Mucosa of descending colon (tissue), 3 donors: Measurements from ENCODE around the gene ANKRD33B. TPM values are rescaled to one million over a fixed set of nuclear protein-coding genes. Genes with fewer than 3 reads are reported as not detected.
A peak's percentile ranks its signal among the peaks of the same experiment; 100 is the strongest.

Experiments used
- ATAC-seq: fragments of 200-7000 bp; cut with Tn5 transposase; one replicate; pipeline ENCODE4 v1.9.1; 2020; ENCODE audit warnings: mild to moderate bottlenecking, moderate library complexity
- DNase-seq, 3 donors: peaks; one replicate each; pipeline ENCODE4 v3.0.0-alpha.2; 2020
- H3K36me3 ChIP-seq: fragments of 200-600 bp; one replicate; pipeline ENCODE4 v1.8.0; 2021; ENCODE audit warnings: low read depth, mild to moderate bottlenecking
- H3K4me1 ChIP-seq: fragments of 200-600 bp; one replicate; pipeline ENCODE4 v1.8.0; 2021; ENCODE audit warnings: low read depth, mild to moderate bottlenecking
- H3K4me3 ChIP-seq: fragments of 200-600 bp; one replicate; pipeline ENCODE4 v1.8.0; 2021; ENCODE audit warnings: mild to moderate bottlenecking
- H3K9me3 ChIP-seq: fragments of 200-600 bp; one replicate; pipeline ENCODE4 v1.8.0; 2021; ENCODE audit warnings: mild to moderate bottlenecking
- intact Hi-C, 2 donors: fragments of 100-400 bp; cut with DNase I in 1 of 2; cut with micrococcal nuclease in 1 of 2; formaldehyde crosslinking; loops; one replicate each; pipeline versions ENCODE4 v1.11.0 to v1.11.1; 2022; cut with DNase I, micrococcal nuclease
- total RNA-seq, 3 donors: library from RNA; stranded (reverse); fragmentation: NEBNext Ultra II Directional in 2 of 3; extraction: Animal tissue kit (Norgen Biotek cat#: 25700) in 2 of 3; gene quantifications; one replicate each; pipeline versions ENCODE4 v1.2.1 to v1.2.4, GENCODE V29; 2021 to 2023
- TF ChIP-seq, protein P1 (sequence below): fragments of 200-600 bp; IDR thresholded peaks from one replicate; pipeline ENCODE4 v1.8.0; 2022; ENCODE audit warnings: antibody characterized with exemption, mild to moderate bottlenecking
- donor health status: DM: no; HTN: no; CAD: no; lungs with moderate emphysema.
- donor health status: DM: no; HTN: no; CAD: no.
- donor health status: DM: no; HTN: yes; CAD: no.

Gene ANKRD33B
- total RNA-seq, 3 donors from 2014 or later = 0.96 to 3.3 (median 1.7) TPM

DNA sequence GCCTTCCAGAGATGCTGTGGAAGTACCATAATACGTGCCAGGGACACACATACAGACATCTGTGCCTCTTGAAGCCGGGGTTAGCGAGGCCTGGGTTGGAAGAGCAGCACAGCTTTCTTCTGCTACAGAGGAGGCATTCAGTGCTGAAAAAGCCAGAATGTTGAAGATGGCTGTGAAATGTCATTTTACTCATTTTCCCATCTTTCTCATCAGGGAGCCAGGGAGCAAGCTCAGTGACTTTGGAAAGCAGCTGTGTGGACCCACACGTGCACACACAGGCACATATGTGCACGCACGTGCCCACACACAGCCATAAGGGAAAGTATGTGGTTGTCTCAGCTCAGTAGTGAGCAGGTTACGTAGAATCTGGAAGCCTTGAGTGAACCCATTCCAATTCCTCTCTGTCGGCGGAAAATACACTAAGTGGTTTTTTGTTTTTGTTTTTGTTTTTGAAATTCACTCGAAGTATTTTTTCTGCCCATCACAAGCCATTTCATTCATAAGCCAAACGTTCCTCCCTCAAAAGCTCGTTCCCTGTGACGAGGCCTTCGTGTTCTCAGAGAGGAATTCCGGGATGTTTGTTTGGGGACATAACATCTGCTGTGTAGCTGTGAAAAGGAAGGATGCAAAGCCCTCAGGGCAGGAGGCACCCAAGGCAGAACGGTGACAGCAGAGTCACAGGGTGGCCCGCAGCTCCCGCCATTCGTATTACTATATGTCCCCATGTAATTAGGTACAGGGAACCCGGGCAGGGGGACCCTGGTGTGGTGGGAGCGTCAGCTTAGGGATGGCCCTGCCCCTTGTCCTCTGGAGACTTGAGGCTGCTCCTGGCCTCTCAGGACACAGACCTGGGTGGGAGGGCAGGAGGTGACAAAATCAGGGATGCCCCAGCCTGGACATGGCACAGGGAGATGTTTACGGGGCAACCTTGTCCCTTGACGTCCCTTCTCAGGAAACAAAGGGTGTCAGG lies 29.0 kb upstream of the ANKRD33B start:
- intact Hi-C loops = no loop called here
- TF ChIP-seq, protein P1, sequence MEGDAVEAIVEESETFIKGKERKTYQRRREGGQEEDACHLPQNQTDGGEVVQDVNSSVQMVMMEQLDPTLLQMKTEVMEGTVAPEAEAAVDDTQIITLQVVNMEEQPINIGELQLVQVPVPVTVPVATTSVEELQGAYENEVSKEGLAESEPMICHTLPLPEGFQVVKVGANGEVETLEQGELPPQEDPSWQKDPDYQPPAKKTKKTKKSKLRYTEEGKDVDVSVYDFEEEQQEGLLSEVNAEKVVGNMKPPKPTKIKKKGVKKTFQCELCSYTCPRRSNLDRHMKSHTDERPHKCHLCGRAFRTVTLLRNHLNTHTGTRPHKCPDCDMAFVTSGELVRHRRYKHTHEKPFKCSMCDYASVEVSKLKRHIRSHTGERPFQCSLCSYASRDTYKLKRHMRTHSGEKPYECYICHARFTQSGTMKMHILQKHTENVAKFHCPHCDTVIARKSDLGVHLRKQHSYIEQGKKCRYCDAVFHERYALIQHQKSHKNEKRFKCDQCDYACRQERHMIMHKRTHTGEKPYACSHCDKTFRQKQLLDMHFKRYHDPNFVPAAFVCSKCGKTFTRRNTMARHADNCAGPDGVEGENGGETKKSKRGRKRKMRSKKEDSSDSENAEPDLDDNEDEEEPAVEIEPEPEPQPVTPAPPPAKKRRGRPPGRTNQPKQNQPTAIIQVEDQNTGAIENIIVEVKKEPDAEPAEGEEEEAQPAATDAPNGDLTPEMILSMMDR = no peak
- Histone ChIP-seq H3K36me3 (no peaks in the 10 kb centered on the region), H3K9me3 (no peaks in the 10 kb centered on the region), H3K4me1 (no peaks in the 10 kb centered on the region), H3K4me3 (no peak overlapping the region)
- no peak for ATAC-seq
- no peak for DNase-seq

- no peaks in the 10 kb centered on the region for H3K4me1 ChIP-seq
- TF ChIP-seq, protein P1 = no peak
- no peaks in the 10 kb centered on the region for H3K36me3 ChIP-seq
- intact Hi-C loops = no loop called here
- no peaks in the 10 kb centered on the region for H3K9me3 ChIP-seq
- DNase-seq = no peak
- ATAC-seq = no peak
- H3K4me3 ChIP-seq = no peak overlapping the region
Observed at GRCh38 chr5:10536511-10536910, 27.4 kb upstream of the ANKRD33B start.

- H3K36me3 ChIP-seq = no peaks in the 10 kb centered on the region
- H3K9me3 ChIP-seq = no peaks in the 10 kb centered on the region
- no peaks in the 10 kb centered on the region for H3K4me1 ChIP-seq
- ATAC-seq = no peak
- intact Hi-C loops = no loop called here
- no peak overlapping the region for H3K4me3 ChIP-seq
- TF ChIP-seq, protein P1 = no peak
- no peak for DNase-seq
Observed at GRCh38 chr5:10536931-10537579, 26.8 kb upstream of the ANKRD33B start.

DNA sequence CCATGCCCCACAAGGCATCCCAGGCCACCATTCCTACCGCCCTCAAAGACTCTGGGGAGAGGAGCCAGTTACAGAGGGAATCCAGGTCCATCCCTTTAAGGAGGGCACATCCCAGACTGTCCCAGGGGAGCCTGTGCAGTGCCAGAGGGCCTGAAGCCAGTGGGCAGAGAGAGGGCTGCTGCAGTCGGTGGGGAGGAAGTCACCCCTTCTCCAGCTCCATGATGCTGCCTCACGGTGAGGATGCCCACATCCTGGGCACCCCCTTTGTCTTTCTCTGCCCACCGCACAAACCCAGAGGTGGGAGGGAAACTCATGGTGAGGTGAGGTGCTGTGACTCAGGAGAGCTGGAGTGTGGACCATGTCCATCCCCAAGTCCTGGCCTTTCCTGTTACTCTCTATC lies 26.2 kb upstream of the ANKRD33B start:
- no peak for DNase-seq
- no peaks in the 10 kb centered on the region for H3K4me1 ChIP-seq
- TF ChIP-seq, protein P1 = no peak
- H3K4me3 ChIP-seq = no peak overlapping the region
- peak; percentile 16 for ATAC-seq
- H3K9me3 ChIP-seq = no peaks in the 10 kb centered on the region
- H3K36me3 ChIP-seq = no peaks in the 10 kb centered on the region
- intact Hi-C loops = no loop called here

DNA sequence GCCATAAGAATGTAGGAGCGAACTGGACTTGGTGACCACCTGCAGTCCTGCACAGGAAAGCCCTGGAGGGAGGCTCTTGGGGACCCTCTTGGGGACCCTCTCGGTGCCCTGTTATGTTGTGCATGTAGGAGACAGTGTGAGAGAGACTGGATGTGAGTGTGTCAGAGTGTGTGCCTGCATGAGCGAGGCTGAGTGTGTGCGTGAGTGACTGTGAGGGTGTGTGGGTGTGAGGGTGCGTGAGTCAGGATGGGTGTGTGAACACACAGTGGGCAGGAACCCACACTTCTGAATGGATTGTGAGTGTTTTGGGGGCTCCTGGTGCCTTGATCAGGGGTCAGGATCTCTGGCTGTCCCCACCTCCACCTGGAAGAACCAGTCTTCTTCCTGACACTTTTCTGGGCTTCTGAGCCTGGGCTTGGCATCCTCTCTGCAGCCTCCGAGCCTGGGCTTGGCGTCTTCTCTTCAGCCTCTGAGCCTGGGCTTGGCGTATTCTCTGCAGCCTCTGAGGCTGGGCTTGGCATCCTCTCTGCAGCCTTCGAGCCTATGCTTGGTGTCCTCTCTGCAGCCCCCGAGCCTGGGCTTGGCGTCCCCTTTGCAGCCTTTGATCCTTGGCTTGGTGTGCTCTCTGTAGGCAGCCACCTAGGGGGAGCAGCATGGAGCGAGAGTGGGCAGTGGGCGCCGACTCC lies 25.6 kb upstream of the ANKRD33B start:
- TF ChIP-seq, protein P1 = no peak
- Histone ChIP-seq H3K36me3 (no peaks in the 10 kb centered on the region), H3K4me3 (no peak overlapping the region), H3K9me3 (no peaks in the 10 kb centered on the region), H3K4me1 (no peaks in the 10 kb centered on the region)
- ATAC-seq (peak; percentile 23), DNase-seq (no peak)
- intact Hi-C loops = no loop called here
